RWPE2 (cell line): ENCODE measurements around the gene KRT23.

Source experiments
- ATAC-seq: fragments of 200-7000 bp; cut with Tn5 transposase; 3 replicates; pipeline ENCODE4 v1.9.1; 2021; ENCODE audit warnings: low read depth
- DNase-seq: peaks from one replicate; pipeline ENCODE4 v3.0.0-alpha.2; 2020; ENCODE audit warnings: low spot score
- H3K27ac ChIP-seq: fragments of 450-650 bp; 2 replicates; pipeline ENCODE4 v1.5.1; 2017; ENCODE audit warnings: mild to moderate bottlenecking; ENCODE audit not compliant: poor library complexity, severe bottlenecking
- H3K27me3 ChIP-seq: fragments of 250-450 bp; sonication (Bioruptor Pico); 2 replicates; pipeline ENCODE4 v1.5.1; 2021; ENCODE audit warnings: mild to moderate bottlenecking, moderate library complexity; ENCODE audit not compliant: insufficient read depth, poor library complexity, severe bottlenecking
- H3K36me3 ChIP-seq: fragments of 250-450 bp; sonication (Bioruptor Pico); 2 replicates; pipeline ENCODE4 v1.5.1; 2020; ENCODE audit warnings: low read depth, mild to moderate bottlenecking, moderate library complexity
- H3K4me1 ChIP-seq: fragments of 250-450 bp; sonication (Bioruptor Pico); 2 replicates; pipeline ENCODE4 v1.5.1; 2021; ENCODE audit warnings: mild to moderate bottlenecking, moderate library complexity; ENCODE audit not compliant: insufficient read depth, poor library complexity, severe bottlenecking
- H3K4me3 ChIP-seq: fragments of 250-450 bp; sonication (Bioruptor Pico); 2 replicates; pipeline ENCODE4 v1.5.1; 2021; ENCODE audit warnings: mild to moderate bottlenecking, moderate library complexity; ENCODE audit not compliant: severe bottlenecking
- H3K9me3 ChIP-seq: fragments of 250-450 bp; sonication (Bioruptor Pico); 2 replicates; pipeline ENCODE4 v1.5.1; 2021; ENCODE audit warnings: mild to moderate bottlenecking, moderate library complexity; ENCODE audit not compliant: severe bottlenecking
- TF ChIP-seq, protein P1 (sequence below): fragments of 450-650 bp; IDR thresholded peaks from one replicate; pipeline ENCODE4 v1.5.1; 2017; ENCODE audit warnings: mild to moderate bottlenecking, moderate library complexity; ENCODE audit not compliant: poor library complexity, severe bottlenecking

KRT23 gene

DNA sequence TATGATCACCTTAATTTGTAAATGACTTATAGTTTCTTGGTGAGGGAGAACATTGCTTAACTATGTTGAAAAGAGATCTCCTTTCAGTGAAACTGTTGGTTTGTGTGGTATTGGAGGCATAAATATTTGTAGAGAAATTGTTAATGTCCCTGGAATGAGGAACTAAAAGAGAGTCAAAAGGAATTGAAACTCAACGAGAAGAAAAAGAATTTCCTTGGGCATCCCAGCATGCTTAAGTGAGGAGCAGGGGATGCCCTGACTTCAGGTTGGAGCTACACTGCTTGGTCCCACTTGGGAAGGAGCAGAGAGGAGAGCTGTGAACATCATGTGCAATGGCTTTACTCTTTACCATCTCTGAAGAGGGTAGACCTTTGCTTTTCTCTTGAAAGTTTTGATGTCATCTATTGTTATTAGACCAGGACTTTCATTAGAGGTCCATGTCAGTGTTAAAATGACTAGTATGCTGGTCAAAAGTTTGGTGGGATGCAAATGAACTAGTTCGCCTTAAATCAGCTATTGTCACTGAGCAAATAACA, 21.7 kb downstream of the KRT23 start:
- DNase-seq, result no peak
- Histone ChIP-seq H3K27me3 (no peaks in the 10 kb centered on the region), H3K4me1 (peaks cover 38% of the 10 kb centered on the region), H3K27ac (peak overlapping the region; percentile 96), H3K4me3 (no peak overlapping the region), H3K9me3 (no peaks in the 10 kb centered on the region), H3K36me3 (no peaks in the 10 kb centered on the region)
- TF ChIP-seq, protein P1, sequence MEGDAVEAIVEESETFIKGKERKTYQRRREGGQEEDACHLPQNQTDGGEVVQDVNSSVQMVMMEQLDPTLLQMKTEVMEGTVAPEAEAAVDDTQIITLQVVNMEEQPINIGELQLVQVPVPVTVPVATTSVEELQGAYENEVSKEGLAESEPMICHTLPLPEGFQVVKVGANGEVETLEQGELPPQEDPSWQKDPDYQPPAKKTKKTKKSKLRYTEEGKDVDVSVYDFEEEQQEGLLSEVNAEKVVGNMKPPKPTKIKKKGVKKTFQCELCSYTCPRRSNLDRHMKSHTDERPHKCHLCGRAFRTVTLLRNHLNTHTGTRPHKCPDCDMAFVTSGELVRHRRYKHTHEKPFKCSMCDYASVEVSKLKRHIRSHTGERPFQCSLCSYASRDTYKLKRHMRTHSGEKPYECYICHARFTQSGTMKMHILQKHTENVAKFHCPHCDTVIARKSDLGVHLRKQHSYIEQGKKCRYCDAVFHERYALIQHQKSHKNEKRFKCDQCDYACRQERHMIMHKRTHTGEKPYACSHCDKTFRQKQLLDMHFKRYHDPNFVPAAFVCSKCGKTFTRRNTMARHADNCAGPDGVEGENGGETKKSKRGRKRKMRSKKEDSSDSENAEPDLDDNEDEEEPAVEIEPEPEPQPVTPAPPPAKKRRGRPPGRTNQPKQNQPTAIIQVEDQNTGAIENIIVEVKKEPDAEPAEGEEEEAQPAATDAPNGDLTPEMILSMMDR, result no peak
- ATAC-seq, result peak; percentile 40

DNA sequence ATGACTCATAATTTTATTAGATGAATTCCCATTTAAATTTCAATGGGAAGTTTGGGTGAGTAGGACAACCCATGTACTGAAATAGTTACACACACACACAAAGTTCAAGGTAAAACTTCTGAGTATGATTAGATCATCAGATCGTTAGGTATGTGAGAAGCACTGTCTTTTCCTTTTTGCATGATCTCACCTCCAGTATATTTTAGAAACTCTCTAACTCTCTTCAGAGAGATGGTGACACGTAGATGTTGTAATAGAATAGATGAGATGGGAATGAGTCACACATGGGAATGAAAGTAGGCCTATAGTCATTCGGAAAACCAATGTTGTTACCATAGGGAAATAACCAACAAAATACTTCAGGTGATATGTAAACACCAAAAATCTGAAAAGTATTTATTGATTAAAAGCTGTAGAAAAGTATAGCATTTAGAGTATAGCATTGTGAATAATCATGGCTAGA, 22.2 kb downstream of the KRT23 start:
- peak; percentile 84 for ATAC-seq
- Histone ChIP-seq H3K4me1 (peaks cover 43% of the 10 kb centered on the region), H3K27ac (peak overlapping the region; percentile 96), H3K4me3 (no peak overlapping the region), H3K27me3 (no peaks in the 10 kb centered on the region), H3K36me3 (no peaks in the 10 kb centered on the region), H3K9me3 (no peaks in the 10 kb centered on the region)
- DNase-seq, result no peak
- TF ChIP-seq, protein P1, result no peak

DNA sequence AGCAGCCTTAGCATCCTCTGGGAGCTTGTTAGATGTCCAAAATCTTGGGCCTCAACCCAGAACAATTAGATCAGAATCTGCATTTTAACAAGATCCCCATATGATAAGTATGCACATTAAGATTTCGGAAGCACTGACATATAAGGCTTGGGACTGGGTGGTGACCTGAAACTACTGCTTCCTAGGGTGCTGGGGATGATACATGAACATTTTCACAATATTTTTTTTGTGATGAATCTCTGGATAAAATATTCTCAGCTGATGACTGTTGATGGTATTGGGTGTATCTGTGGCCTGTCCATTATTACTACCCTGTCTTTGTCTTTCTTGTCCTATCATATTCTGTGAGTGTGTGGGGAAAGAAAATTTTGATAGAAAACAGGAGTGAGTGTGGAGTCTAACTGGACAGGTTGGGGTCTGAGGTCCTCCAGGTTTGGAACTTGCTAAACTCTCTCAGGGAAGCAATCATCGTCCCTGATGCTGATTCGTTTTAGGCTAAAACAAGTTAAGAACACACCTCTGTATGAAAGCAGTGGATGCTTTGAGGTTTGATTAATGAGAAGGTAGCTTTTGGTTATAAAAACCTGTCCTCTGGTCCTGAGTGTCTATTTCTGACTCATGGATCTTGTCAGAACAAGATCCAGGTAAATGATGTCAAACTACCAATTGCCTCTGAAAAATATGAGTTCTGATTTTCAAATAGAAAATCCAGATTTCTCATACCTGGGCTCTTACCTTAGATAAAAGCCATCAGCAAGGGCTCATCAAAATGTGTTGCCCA, 23.2 kb downstream of the KRT23 start:
- Histone ChIP-seq H3K9me3 (no peaks in the 10 kb centered on the region), H3K27me3 (no peaks in the 10 kb centered on the region), H3K36me3 (no peaks in the 10 kb centered on the region), H3K27ac (peak overlapping the region; percentile 96), H3K4me1 (peaks cover 52% of the 10 kb centered on the region), H3K4me3 (no peak overlapping the region)
- ATAC-seq (peak; percentile 8; the same call in 1 of the 3 replicates), DNase-seq (no peak)
- TF ChIP-seq, protein P1, result no peak

DNA sequence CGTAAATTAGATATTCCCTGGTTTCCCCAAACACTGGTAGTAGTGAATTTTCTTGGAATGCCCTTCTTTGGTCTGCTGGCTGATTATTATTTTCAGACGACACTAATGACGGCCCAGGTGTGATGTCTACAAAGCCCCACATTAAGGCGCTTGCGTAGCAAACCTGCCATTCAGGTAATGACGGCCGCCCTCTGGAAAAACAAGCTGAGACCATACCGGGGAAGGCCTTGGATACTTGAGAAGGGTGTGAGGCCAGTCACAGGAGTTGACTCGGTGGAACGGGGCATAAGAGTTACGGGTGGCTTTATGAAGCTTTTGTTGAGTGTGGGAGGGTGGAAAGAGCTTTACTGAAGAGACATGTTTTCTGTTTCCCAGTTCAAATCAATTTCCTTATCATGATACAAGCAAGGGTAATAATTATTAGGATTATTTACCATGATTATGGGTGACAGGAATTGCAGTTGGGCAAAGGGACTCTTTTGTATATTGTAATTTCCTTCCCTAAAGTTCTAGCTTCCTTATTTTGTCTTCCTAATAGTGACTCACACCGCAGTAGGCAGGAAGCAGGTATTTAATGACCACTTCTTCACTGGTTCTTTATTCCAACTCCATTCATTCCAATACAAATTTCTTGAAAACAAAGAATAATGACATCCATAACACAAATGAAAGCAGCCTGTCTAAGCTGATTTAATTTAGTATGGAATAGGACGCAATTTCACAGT, 24.8 kb downstream of the KRT23 start:
- Histone ChIP-seq H3K4me3 (no peak overlapping the region), H3K9me3 (no peaks in the 10 kb centered on the region), H3K27ac (peak overlapping the region; percentile 96), H3K4me1 (peaks cover 52% of the 10 kb centered on the region), H3K27me3 (no peaks in the 10 kb centered on the region), H3K36me3 (no peaks in the 10 kb centered on the region)
- no peak for DNase-seq
- no peak for ATAC-seq
- TF ChIP-seq, protein P1, result no peak
